ENCODE measurements around the gene IGFL1.
"Not testable (repeated sequence)": the region's sequence is repeated elsewhere in the genome, so short reads cannot be mapped to it uniquely, and the experiment has no call there.

The IGFL1 gene

GRCh38 chr19:46226438-46226973, 3.0 kb upstream of the IGFL1 start:
- Histone ChIP-seq H3K9me3 (ENCODE audit: insufficient read depth, low read length) (no peaks in the 10 kb centered on the region), H3K36me3 (ENCODE audit: insufficient read depth, insufficient read length, low read length) (no peaks in the 10 kb centered on the region), H3K4me3 (ENCODE audit: insufficient read length, low read depth) (no peak overlapping the region), H3K4me1 (ENCODE audit: insufficient read depth, insufficient read length) (no peaks in the 10 kb centered on the region), H3K9ac (ENCODE audit: insufficient read length, low read depth) (no peak overlapping the region), H3K27me3 (ENCODE audit: insufficient read depth, insufficient read length) (peaks cover 17% of the 10 kb centered on the region)
- TF ChIP-seq SUZ12 (IDR thresholded peaks at IDR 0.05; ENCODE audit: extremely low read depth, insufficient read depth, insufficient read length) (no peak), ZNF274 (IDR thresholded peaks at IDR 0.05; ENCODE audit: low read depth, low read length) (no peak), YY1 (IDR thresholded peaks at IDR 0.05; ENCODE audit: insufficient read depth, insufficient read length) (no peak)
- DNase-seq (ENCODE audit: low read depth, low spot score), result no peak

- Histone ChIP-seq H3K36me3 (ENCODE audit: insufficient read depth, insufficient read length, low read length) (no peaks in the 10 kb centered on the region), H3K9ac (ENCODE audit: insufficient read length, low read depth) (no peak overlapping the region), H3K9me3 (ENCODE audit: insufficient read depth, low read length) (no peaks in the 10 kb centered on the region), H3K27me3 (ENCODE audit: insufficient read depth, insufficient read length) (peaks cover 12% of the 10 kb centered on the region), H3K4me1 (ENCODE audit: insufficient read depth, insufficient read length) (no peaks in the 10 kb centered on the region), H3K4me3 (ENCODE audit: insufficient read length, low read depth) (no peak overlapping the region)
- TF ChIP-seq YY1 (IDR thresholded peaks at IDR 0.05; ENCODE audit: insufficient read depth, insufficient read length), result no peak
- TF ChIP-seq SUZ12 (IDR thresholded peaks at IDR 0.05; ENCODE audit: extremely low read depth, insufficient read depth, insufficient read length), result no peak
- no peak for TF ChIP-seq ZNF274 (IDR thresholded peaks at IDR 0.05; ENCODE audit: low read depth, low read length)
- no peak for DNase-seq (ENCODE audit: low read depth, low spot score)
Measured at GRCh38 chr19:46232029-46232428, 2.5 kb downstream of the IGFL1 start.

GRCh38 chr19:46232468-46232867, 2.9 kb downstream of the IGFL1 start:
- TF ChIP-seq SUZ12 (IDR thresholded peaks at IDR 0.05; ENCODE audit: extremely low read depth, insufficient read depth, insufficient read length) (no peak), YY1 (IDR thresholded peaks at IDR 0.05; ENCODE audit: insufficient read depth, insufficient read length) (no peak), ZNF274 (IDR thresholded peaks at IDR 0.05; ENCODE audit: low read depth, low read length) (no peak)

DNA sequence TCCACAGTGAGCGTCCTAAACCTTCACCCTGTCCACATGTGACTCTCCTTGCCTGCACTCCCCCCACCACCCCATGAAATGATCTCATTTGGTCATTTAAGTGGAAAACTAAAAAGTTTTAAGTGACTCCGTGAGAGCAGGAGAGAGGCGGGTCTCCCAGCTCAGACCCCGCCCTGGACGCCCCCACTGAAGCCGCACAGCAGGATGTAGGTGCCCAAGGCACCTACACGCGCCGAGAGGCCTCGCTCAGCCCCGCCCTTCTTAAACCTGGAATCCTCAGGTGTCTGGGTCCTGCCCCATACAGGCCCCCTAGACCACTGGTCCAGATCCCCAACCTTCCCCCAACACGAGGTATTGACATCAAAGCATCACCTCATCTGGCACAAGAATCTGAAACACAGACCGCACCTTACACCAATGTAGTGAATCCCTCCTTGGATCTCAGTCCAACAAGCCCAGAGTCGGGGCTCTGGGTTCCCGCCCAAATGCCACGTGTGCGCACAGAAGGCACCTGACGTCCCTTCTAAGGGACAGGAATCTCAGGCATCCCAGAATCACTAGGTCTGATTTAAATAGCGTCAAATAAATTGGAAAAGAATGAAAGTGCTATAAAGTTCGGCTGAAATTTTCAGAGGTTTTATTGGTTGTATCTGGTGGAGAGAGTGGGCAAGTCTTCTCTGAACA, 3.5 kb downstream of the IGFL1 start:
- Histone ChIP-seq H3K4me1 (ENCODE audit: insufficient read depth, insufficient read length) (no peaks in the 10 kb centered on the region), H3K4me3 (ENCODE audit: insufficient read length, low read depth) (no peak overlapping the region), H3K9ac (ENCODE audit: insufficient read length, low read depth) (no peak overlapping the region), H3K9me3 (ENCODE audit: insufficient read depth, low read length) (no peaks in the 10 kb centered on the region), H3K36me3 (ENCODE audit: insufficient read depth, insufficient read length, low read length) (no peaks in the 10 kb centered on the region), H3K27me3 (ENCODE audit: insufficient read depth, insufficient read length) (peaks cover 12% of the 10 kb centered on the region)
- no peak for TF ChIP-seq ZNF274 (IDR thresholded peaks at IDR 0.05; ENCODE audit: low read depth, low read length)
- TF ChIP-seq SUZ12 (IDR thresholded peaks at IDR 0.05; ENCODE audit: extremely low read depth, insufficient read depth, insufficient read length), result no peak
- TF ChIP-seq YY1 (IDR thresholded peaks at IDR 0.05; ENCODE audit: insufficient read depth, insufficient read length), result no peak
- DNase-seq (ENCODE audit: low read depth, low spot score), result no peak

More at GRCh38 chr19:46232468-46232867, 2.9 kb downstream of the IGFL1 start:
- Histone ChIP-seq H3K9me3 (ENCODE audit: insufficient read depth, low read length) (no peaks in the 10 kb centered on the region), H3K36me3 (ENCODE audit: insufficient read depth, insufficient read length, low read length) (no peaks in the 10 kb centered on the region), H3K9ac (ENCODE audit: insufficient read length, low read depth) (no peak overlapping the region), H3K4me3 (ENCODE audit: insufficient read length, low read depth) (no peak overlapping the region), H3K4me1 (ENCODE audit: insufficient read depth, insufficient read length) (no peaks in the 10 kb centered on the region), H3K27me3 (ENCODE audit: insufficient read depth, insufficient read length) (peaks cover 12% of the 10 kb centered on the region)
- DNase-seq (ENCODE audit: low read depth, low spot score), result no peak

- H3K27me3 ChIP-seq (ENCODE audit: insufficient read depth, insufficient read length); H3K9me3 ChIP-seq (ENCODE audit: insufficient read depth, low read length); H3K9ac ChIP-seq (ENCODE audit: insufficient read length, low read depth): not testable (repeated sequence)
Measured at GRCh38 chr19:46233871-46234270, 4.3 kb downstream of the IGFL1 start.

GRCh38 chr19:46238141-46238540, 8.6 kb downstream of the IGFL1 start:
- not testable (repeated sequence) for H3K4me3 ChIP-seq (ENCODE audit: insufficient read length, low read depth); H3K4me1 ChIP-seq (ENCODE audit: insufficient read depth, insufficient read length); H3K27me3 ChIP-seq (ENCODE audit: insufficient read depth, insufficient read length); DNase-seq (ENCODE audit: low read depth, low spot score); H3K9me3 ChIP-seq (ENCODE audit: insufficient read depth, low read length); H3K9ac ChIP-seq (ENCODE audit: insufficient read length, low read depth); H3K36me3 ChIP-seq (ENCODE audit: insufficient read depth, insufficient read length, low read length)

More at GRCh38 chr19:46233871-46234270, 4.3 kb downstream of the IGFL1 start:
- H3K4me3 ChIP-seq (ENCODE audit: insufficient read length, low read depth); H3K36me3 ChIP-seq (ENCODE audit: insufficient read depth, insufficient read length, low read length); DNase-seq (ENCODE audit: low read depth, low spot score); H3K4me1 ChIP-seq (ENCODE audit: insufficient read depth, insufficient read length): not testable (repeated sequence)

GRCh38 chr19:46239193-46240024, 9.9 kb downstream of the IGFL1 start:
- Histone ChIP-seq H3K9me3 (ENCODE audit: insufficient read depth, low read length) (no peaks in the 10 kb centered on the region), H3K36me3 (ENCODE audit: insufficient read depth, insufficient read length, low read length) (no peaks in the 10 kb centered on the region), H3K9ac (ENCODE audit: insufficient read length, low read depth) (no peak overlapping the region), H3K4me3 (ENCODE audit: insufficient read length, low read depth) (no peak overlapping the region), H3K4me1 (ENCODE audit: insufficient read depth, insufficient read length) (no peaks in the 10 kb centered on the region), H3K27me3 (ENCODE audit: insufficient read depth, insufficient read length) (no peaks in the 10 kb centered on the region)
- TF ChIP-seq SUZ12 (IDR thresholded peaks at IDR 0.05; ENCODE audit: extremely low read depth, insufficient read depth, insufficient read length) (no peak), YY1 (IDR thresholded peaks at IDR 0.05; ENCODE audit: insufficient read depth, insufficient read length) (no peak), ZNF274 (IDR thresholded peaks at IDR 0.05; ENCODE audit: low read depth, low read length) (no peak)
- DNase-seq (ENCODE audit: low read depth, low spot score), result no peak
